ENCODE results near the gene LMX1B. TPM values are rescaled to one million over a fixed set of nuclear protein-coding genes. Genes with fewer than 3 reads are reported as not detected.
A peak's percentile ranks its signal among the peaks of the same experiment; 100 is the strongest.

The LMX1B gene
- total RNA-seq, 1 experiment from 2014 or later = not detected

DNA sequence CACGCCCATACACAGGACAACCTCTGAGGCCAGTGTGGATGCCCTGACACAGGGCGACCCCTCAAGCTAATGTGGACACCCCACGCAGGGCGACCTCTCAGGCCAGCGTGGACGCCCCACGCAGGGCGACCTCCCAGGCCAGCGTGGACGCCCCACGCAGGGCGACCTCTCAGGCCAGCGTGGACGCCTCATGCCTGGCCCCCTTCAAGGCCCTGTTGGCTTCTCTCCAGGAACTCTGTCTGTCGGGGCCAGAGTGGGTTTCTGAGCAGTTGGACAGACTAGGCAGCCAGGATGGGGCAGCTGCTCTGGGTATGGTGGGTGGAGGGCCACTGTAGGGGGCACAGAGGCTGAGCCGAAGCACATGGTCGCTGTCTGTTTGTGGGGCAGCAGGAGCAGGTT, 47.4 kb downstream of the LMX1B start:
- Histone ChIP-seq H3K27ac (ENCODE audit: low read depth, low read length, poor library complexity, severe bottlenecking) (no peak overlapping the region), H3K36me3 (ENCODE audit: insufficient read depth, low read length, poor library complexity, severe bottlenecking) (no peaks in the 10 kb centered on the region), H3K9me3 (ENCODE audit: low read depth, low read length, poor library complexity, severe bottlenecking) (no peaks in the 10 kb centered on the region), H3K27me3 (replicated peaks; ENCODE audit: insufficient read depth, low read depth, low read length, poor library complexity) (peaks cover 17% of the 10 kb centered on the region), H3K4me3 (ENCODE audit: low read depth, low read length, poor library complexity, severe bottlenecking) (no peak overlapping the region), H3K4me1 (ENCODE audit: insufficient read depth, low read length, poor library complexity, severe bottlenecking) (peaks cover 4% of the 10 kb centered on the region)
- CTCF ChIA-PET = no interaction called here
- TF ChIP-seq, protein P1, sequence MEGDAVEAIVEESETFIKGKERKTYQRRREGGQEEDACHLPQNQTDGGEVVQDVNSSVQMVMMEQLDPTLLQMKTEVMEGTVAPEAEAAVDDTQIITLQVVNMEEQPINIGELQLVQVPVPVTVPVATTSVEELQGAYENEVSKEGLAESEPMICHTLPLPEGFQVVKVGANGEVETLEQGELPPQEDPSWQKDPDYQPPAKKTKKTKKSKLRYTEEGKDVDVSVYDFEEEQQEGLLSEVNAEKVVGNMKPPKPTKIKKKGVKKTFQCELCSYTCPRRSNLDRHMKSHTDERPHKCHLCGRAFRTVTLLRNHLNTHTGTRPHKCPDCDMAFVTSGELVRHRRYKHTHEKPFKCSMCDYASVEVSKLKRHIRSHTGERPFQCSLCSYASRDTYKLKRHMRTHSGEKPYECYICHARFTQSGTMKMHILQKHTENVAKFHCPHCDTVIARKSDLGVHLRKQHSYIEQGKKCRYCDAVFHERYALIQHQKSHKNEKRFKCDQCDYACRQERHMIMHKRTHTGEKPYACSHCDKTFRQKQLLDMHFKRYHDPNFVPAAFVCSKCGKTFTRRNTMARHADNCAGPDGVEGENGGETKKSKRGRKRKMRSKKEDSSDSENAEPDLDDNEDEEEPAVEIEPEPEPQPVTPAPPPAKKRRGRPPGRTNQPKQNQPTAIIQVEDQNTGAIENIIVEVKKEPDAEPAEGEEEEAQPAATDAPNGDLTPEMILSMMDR (conservative IDR thresholded peaks at IDR 0.05; ENCODE audit: low read depth, low read length) = no peak
- POLR2A ChIA-PET (ENCODE audit: low non-redundant PET) = no interaction called here
- intact Hi-C loops (cut with micrococcal nuclease; ENCODE audit: unreplicated experiment) = no loop called here
- DNase-seq (ENCODE audit: low spot score) = no peak
- no TSS peak for BruUV-seq (replicated peaks)

DNA sequence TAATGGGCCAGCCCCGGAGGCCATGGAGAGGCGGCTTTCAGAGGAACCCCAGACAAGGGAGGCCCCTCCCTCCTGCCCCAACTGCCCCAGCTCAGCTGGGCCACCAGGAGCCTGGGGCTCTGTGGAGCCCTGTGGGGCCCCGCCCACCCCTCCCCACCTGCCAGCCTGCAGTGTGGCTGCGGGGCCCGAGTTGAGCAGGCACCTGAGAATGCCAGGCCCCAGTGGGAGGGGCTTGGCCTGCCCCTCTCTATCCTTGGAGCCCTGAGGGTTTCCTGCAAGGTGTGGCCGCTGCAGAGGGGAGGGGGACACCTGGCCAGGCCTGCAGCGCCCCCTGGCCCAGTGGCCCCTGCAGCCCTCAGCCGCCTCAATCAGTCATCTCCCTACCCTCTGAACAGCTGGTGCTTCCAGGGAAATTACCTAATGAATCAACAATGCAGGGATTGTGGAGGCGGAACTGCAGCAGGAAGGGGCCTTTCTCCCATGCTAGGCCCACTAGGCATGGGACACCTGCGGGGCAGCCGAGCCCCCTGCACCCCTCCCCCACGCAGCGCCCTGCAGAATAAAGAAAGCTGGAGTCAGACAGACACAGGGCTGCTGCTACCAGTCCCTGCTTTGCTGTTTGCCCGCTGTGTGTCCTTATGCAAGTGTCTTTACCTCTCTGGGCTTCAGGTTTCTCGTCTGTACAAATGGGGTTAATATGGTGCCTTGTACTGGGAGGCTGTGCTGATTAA, 48.0 kb downstream of the LMX1B start:
- DNase-seq (ENCODE audit: low spot score) = peak; percentile 25
- BruUV-seq (replicated peaks) = no TSS peak
- Histone ChIP-seq H3K9me3 (ENCODE audit: low read depth, low read length, poor library complexity, severe bottlenecking) (no peaks in the 10 kb centered on the region), H3K27ac (ENCODE audit: low read depth, low read length, poor library complexity, severe bottlenecking) (no peak overlapping the region), H3K36me3 (ENCODE audit: insufficient read depth, low read length, poor library complexity, severe bottlenecking) (no peaks in the 10 kb centered on the region), H3K4me3 (ENCODE audit: low read depth, low read length, poor library complexity, severe bottlenecking) (no peak overlapping the region), H3K4me1 (ENCODE audit: insufficient read depth, low read length, poor library complexity, severe bottlenecking) (peaks cover 4% of the 10 kb centered on the region), H3K27me3 (replicated peaks; ENCODE audit: insufficient read depth, low read depth, low read length, poor library complexity) (peaks cover 12% of the 10 kb centered on the region)
- POLR2A ChIA-PET (ENCODE audit: low non-redundant PET) = no interaction called here
- intact Hi-C loops (cut with micrococcal nuclease; ENCODE audit: unreplicated experiment) = no loop called here
- no peak for TF ChIP-seq EZH2 (IDR thresholded peaks at IDR 0.05; ENCODE audit: borderline replicate concordance, low read depth, low read length, poor library complexity, severe bottlenecking)
- TF ChIP-seq, protein P1 (conservative IDR thresholded peaks at IDR 0.05; ENCODE audit: low read depth, low read length) = no peak
- CTCF ChIA-PET = no interaction called here

DNA sequence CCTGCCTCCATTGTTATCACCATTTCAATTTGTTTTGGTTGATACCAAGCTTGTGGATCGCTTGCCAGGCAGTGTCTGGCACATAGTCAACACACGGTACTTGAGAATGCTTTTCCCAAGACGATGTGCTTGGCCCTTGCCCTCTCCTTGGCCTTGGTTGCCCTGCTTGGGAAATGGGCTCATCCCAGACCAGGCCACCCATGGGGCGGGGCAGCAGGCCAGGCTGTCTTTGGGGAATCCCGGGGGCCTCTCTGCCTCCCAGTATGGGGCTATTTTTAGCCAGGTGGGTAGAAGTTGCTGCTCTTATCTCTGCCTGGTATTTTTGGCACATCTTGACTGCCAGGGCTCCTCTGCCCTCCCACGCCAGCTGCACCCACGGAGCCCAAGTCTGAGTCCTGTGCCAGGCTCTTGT, 49.9 kb downstream of the LMX1B start:
- Histone ChIP-seq H3K4me3 (ENCODE audit: low read depth, low read length, poor library complexity, severe bottlenecking) (no peak overlapping the region), H3K9me3 (ENCODE audit: low read depth, low read length, poor library complexity, severe bottlenecking) (no peaks in the 10 kb centered on the region), H3K27ac (ENCODE audit: low read depth, low read length, poor library complexity, severe bottlenecking) (no peak overlapping the region), H3K36me3 (ENCODE audit: insufficient read depth, low read length, poor library complexity, severe bottlenecking) (no peaks in the 10 kb centered on the region), H3K4me1 (ENCODE audit: insufficient read depth, low read length, poor library complexity, severe bottlenecking) (peaks cover 4% of the 10 kb centered on the region), H3K27me3 (replicated peaks; ENCODE audit: insufficient read depth, low read depth, low read length, poor library complexity) (peaks cover 4% of the 10 kb centered on the region)
- intact Hi-C loops (cut with micrococcal nuclease; ENCODE audit: unreplicated experiment) = no loop called here
- BruUV-seq (replicated peaks) = no TSS peak
- TF ChIP-seq, protein P1 (conservative IDR thresholded peaks at IDR 0.05; ENCODE audit: low read depth, low read length) = no peak
- TF ChIP-seq EZH2 (IDR thresholded peaks at IDR 0.05; ENCODE audit: borderline replicate concordance, low read depth, low read length, poor library complexity, severe bottlenecking) = no peak
- POLR2A ChIA-PET (ENCODE audit: low non-redundant PET) = no interaction called here
- CTCF ChIA-PET = no interaction called here
- DNase-seq (ENCODE audit: low spot score) = no peak
